CD14-positive monocyte (primary cell): ENCODE results near the gene RUNX2. TPM values are rescaled to one million over a fixed set of nuclear protein-coding genes. Genes with fewer than 3 reads are reported as not detected.
A peak's percentile ranks its signal among the peaks of the same experiment; 100 is the strongest.

ENCODE experiments used
- DNase-seq, 3 donors: peaks; one replicate each; pipeline ENCODE4 v3.0.0-alpha.2; 2011 to 2022
- H2AFZ ChIP-seq: 2 replicates; pipeline ENCODE4 v1.6.0; 2012; ENCODE audit warnings: mild to moderate bottlenecking, low read depth, low read length, inconsistent platforms; ENCODE audit not compliant: insufficient read depth, poor library complexity, severe bottlenecking
- H3K27ac ChIP-seq, 2 donors: 1 replicate in 1 of 2; 2 replicates in 1 of 2; pipeline ENCODE4 v1.5.1; 2012 to 2013; ENCODE audit warnings: low read length in 2 of 2, control low read depth in 1 of 2, inconsistent platforms in 1 of 2, low read depth in 1 of 2, mild to moderate bottlenecking in 1 of 2
- H3K27me3 ChIP-seq, 2 donors: one replicate each; pipeline versions ENCODE4 v1.6.0 to v1.6.1; 2011 to 2013; ENCODE audit warnings: low read length in 2 of 2; ENCODE audit not compliant: control insufficient read depth in 2 of 2, insufficient read depth in 2 of 2
- H3K36me3 ChIP-seq, 2 donors: replicated peaks in 1 of 2; 1 replicate in 1 of 2; 2 replicates in 1 of 2; pipeline versions ENCODE4 v1.5.1 to v1.6.1; 2012 to 2013; ENCODE audit warnings: low read length in 2 of 2, control low read depth in 1 of 2, inconsistent platforms in 1 of 2, mild to moderate bottlenecking in 1 of 2; ENCODE audit not compliant: insufficient read depth in 2 of 2, control insufficient read depth in 1 of 2
- H3K4me1 ChIP-seq, 2 donors: 1 replicate in 1 of 2; 2 replicates in 1 of 2; pipeline versions ENCODE4 v1.5.1 to v1.6.1; 2012 to 2013; ENCODE audit warnings: low read length in 2 of 2, control low read depth in 1 of 2, inconsistent platforms in 1 of 2, mild to moderate bottlenecking in 1 of 2, moderate library complexity in 1 of 2; ENCODE audit not compliant: insufficient read depth in 2 of 2, control insufficient read depth in 1 of 2
- H3K4me2 ChIP-seq: replicated peaks from 2 replicates; pipeline ENCODE3; 2012; ENCODE audit warnings: low read length, moderate library complexity, mild to moderate bottlenecking; ENCODE audit not compliant: poor library complexity, severe bottlenecking; ENCODE audit errors: extremely low read depth
- H3K4me3 ChIP-seq, 3 experiments: fragments of 200-600 bp in 1 of 3; sonication (generic) in 1 of 3; replicated peaks in 1 of 3; 1 replicate in 2 of 3; 2 replicates in 1 of 3; pipeline ENCODE4 v1.5.1; 2011 to 2013; ENCODE audit warnings: low read length in 3 of 3, mild to moderate bottlenecking in 3 of 3, control low read depth in 2 of 3, low read depth in 2 of 3, inconsistent platforms in 1 of 3, moderate library complexity in 1 of 3
- H3K79me2 ChIP-seq: 2 replicates; pipeline ENCODE4 v1.6.0; 2012; ENCODE audit warnings: mild to moderate bottlenecking, control low read depth, inconsistent platforms, low read length, moderate library complexity; ENCODE audit not compliant: insufficient read depth
- H3K9ac ChIP-seq: 2 replicates; pipeline ENCODE4 v1.6.0; 2017; ENCODE audit warnings: low read length, mild to moderate bottlenecking; ENCODE audit not compliant: insufficient read depth, poor library complexity, severe bottlenecking
- H3K9me3 ChIP-seq, 2 donors: replicated peaks in 1 of 2; 1 replicate in 1 of 2; 2 replicates in 1 of 2; pipeline versions ENCODE4 v1.5.1 to v1.6.1; 2012 to 2013; ENCODE audit warnings: low read length in 2 of 2, control low read depth in 1 of 2; ENCODE audit not compliant: control insufficient read depth in 1 of 2, insufficient read depth in 1 of 2
- H4K20me1 ChIP-seq: 2 replicates; pipeline ENCODE4 v1.6.0; 2012; ENCODE audit warnings: mild to moderate bottlenecking, low read length, control low read depth, moderate library complexity; ENCODE audit not compliant: insufficient read depth
- H3K27ac Mint-ChIP-seq, 7 donors: one replicate each; pipeline ENCODE4 v1.8.0; 2020; ENCODE audit warnings: mild to moderate bottlenecking in 7 of 7, mixed read lengths in 7 of 7, moderate library complexity in 6 of 7, inconsistent platforms in 2 of 7
- H3K27me3 Mint-ChIP-seq, 3 donors: one replicate each; pipeline ENCODE4 v1.8.0; 2021 to 2022; ENCODE audit warnings: low read depth in 3 of 3, mild to moderate bottlenecking in 3 of 3, mixed read lengths in 3 of 3, moderate library complexity in 3 of 3, inconsistent platforms in 1 of 3
- H3K36me3 Mint-ChIP-seq, 2 donors: one replicate each; pipeline ENCODE4 v1.8.0; 2020; ENCODE audit warnings: mixed read lengths in 2 of 2, inconsistent platforms in 1 of 2, mild to moderate bottlenecking in 1 of 2
- H3K4me1 Mint-ChIP-seq: one replicate; pipeline ENCODE4 v1.8.0; 2020; ENCODE audit warnings: mild to moderate bottlenecking, mixed read lengths
- H3K4me3 Mint-ChIP-seq, 2 donors: one replicate each; pipeline ENCODE4 v1.8.0; 2020; ENCODE audit warnings: mild to moderate bottlenecking in 2 of 2, mixed read lengths in 2 of 2, moderate library complexity in 1 of 2
- H3K9me3 Mint-ChIP-seq, 7 donors: one replicate each; pipeline ENCODE4 v1.8.0; 2020 to 2022; ENCODE audit warnings: mixed read lengths in 7 of 7, mild to moderate bottlenecking in 6 of 7, moderate library complexity in 6 of 7, inconsistent platforms in 2 of 7
- WGBS: methylation state at CpG from one replicate; pipeline ENCODE4 v1.1.5; 2013; ENCODE audit warnings: missing lambda C conversion rate; ENCODE audit not compliant: insufficient coverage; 5-methylcytosine and 5-hydroxymethylcytosine counted together
- intact Hi-C, 2 donors: fragments of 100-400 bp; cut with micrococcal nuclease; formaldehyde crosslinking; loops; one replicate each; pipeline versions ENCODE4 v1.15.0 to v1.15.1; 2023
- polyA plus RNA-seq, 3 donors: library from polyadenylated mRNA; depleted of rRNA in 1 of 3; unstranded in 2 of 3; stranded (reverse) in 1 of 3; fragments of 300-500 nt in 2 of 3; fragments of >200 nt in 1 of 3; fragmentation: Illumina TruSeq in 2 of 3; gene quantifications; 1 replicate in 2 of 3; 2 replicates in 1 of 3; pipeline ENCODE4 v1.2.3, GENCODE V29; 2012 to 2021
- TF ChIP-seq, protein P1 (sequence below): fragments of 200-600 bp; IDR thresholded peaks from one replicate; pipeline ENCODE4 v1.8.0; 2022; ENCODE audit warnings: antibody characterized with exemption, mild to moderate bottlenecking

Gene RUNX2
- polyA plus RNA-seq, 3 donors: 1.3 to 5.0 (median 2.5) TPM

DNA sequence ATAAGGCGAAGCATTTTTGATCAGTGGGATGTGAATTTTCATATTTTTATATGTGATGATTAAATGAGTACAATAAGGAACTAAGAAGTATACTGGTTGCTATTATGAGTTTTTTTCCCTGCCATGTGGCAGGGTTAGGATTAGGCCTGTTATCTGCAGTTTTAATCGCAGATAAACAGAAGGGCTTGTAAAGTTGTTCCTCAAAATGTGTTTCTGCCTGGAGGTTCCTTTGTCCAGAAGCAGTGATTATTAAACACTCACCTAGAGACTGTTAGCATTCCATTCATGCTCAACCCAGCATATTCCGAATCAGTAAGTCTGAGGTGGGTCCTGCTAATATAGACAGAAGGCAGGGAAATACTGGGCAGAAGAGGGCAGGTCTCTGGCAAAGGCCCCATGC lies 371.5 kb downstream of the RUNX2 start:
- DNase-seq: no peak
- no peaks in the 10 kb centered on the region for H4K20me1 ChIP-seq
- Mint-ChIP-seq H3K36me3 (no peaks in the 10 kb centered on the region), H3K9me3 (peaks cover 0 to under 1% (median 0%) of the 10 kb centered on the region in 7 donors), H3K27ac (peak overlapping the region in 1 of 7 donors; percentile 82), H3K4me3 (no peak overlapping the region), H3K4me1 (peaks cover 2% of the 10 kb centered on the region), H3K27me3 (no peaks in the 10 kb centered on the region)
- H3K27me3 ChIP-seq: no peaks in the 10 kb centered on the region
- H3K4me2 ChIP-seq: no peak overlapping the region
- intact Hi-C loops: loop anchor here in 1 of 2 donors (10.0 kb wide), 2 partner anchors 325 to 1065 kb away; partner anchors contain the start of gene SUPT3H
- no peaks in the 10 kb centered on the region for H3K79me2 ChIP-seq
- no peak overlapping the region for H2AFZ ChIP-seq
- no peaks in the 10 kb centered on the region for H3K9me3 ChIP-seq
- H3K9ac ChIP-seq: no peak overlapping the region
- H3K36me3 ChIP-seq: no peaks in the 10 kb centered on the region
- no peak overlapping the region for H3K27ac ChIP-seq
- TF ChIP-seq, protein P1, sequence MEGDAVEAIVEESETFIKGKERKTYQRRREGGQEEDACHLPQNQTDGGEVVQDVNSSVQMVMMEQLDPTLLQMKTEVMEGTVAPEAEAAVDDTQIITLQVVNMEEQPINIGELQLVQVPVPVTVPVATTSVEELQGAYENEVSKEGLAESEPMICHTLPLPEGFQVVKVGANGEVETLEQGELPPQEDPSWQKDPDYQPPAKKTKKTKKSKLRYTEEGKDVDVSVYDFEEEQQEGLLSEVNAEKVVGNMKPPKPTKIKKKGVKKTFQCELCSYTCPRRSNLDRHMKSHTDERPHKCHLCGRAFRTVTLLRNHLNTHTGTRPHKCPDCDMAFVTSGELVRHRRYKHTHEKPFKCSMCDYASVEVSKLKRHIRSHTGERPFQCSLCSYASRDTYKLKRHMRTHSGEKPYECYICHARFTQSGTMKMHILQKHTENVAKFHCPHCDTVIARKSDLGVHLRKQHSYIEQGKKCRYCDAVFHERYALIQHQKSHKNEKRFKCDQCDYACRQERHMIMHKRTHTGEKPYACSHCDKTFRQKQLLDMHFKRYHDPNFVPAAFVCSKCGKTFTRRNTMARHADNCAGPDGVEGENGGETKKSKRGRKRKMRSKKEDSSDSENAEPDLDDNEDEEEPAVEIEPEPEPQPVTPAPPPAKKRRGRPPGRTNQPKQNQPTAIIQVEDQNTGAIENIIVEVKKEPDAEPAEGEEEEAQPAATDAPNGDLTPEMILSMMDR: no peak
- WGBS: no CpG with 5 or more reads among the region's 3 CpGs
- no peaks in the 10 kb centered on the region for H3K4me1 ChIP-seq
- no peak overlapping the region for H3K4me3 ChIP-seq

DNA sequence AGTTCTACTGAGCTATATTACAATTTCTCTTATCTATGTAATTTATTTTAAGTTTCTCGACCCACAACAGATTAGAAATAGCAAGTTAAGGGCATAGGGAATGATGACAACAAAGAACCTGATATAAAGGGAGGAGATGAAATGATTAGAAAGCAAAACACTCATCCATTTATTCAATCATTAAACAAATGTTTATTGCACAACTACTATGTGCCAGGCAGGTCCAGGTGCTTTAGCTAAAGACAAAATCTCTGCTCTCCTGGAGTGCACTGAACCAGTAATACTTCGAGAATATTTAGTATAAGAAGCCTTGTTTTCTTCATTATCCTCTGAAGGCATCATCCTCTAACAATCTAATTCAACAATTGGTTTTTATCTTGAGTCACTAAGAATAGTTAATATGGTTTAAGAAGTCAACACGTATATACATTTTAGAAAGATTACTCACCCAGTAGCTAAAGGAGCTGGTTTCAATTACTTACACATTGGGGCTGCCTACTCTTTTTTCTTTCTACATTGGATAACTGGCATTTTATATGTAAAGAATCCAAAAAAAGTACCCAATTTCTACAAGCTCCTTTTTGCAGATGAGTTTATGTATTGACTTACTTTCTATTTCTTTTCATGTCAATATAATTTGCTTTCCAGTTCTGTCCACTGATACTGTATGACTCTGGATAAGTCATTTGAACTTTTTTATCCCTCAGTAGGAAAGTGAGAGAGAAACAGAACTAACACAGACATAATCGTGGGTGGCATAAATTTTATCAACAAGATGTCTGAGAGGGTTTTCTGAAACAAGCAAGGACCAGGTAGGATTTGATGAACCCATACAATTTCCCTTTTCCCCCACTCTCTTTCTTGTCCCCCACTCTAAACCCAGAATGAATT lies 375.0 kb downstream of the RUNX2 start:
- no peak overlapping the region for H3K4me3 ChIP-seq
- Mint-ChIP-seq H3K27me3 (peaks cover 0 to 1% (median 0%) of the 10 kb centered on the region in 3 donors), H3K27ac (no peak overlapping the region), H3K9me3 (no peaks in the 10 kb centered on the region), H3K4me1 (peaks cover 2% of the 10 kb centered on the region), H3K36me3 (no peaks in the 10 kb centered on the region), H3K4me3 (no peak overlapping the region)
- no peak overlapping the region for H3K9ac ChIP-seq
- H3K9me3 ChIP-seq: no peaks in the 10 kb centered on the region
- no peaks in the 10 kb centered on the region for H3K27me3 ChIP-seq
- no peak for DNase-seq
- H4K20me1 ChIP-seq: no peaks in the 10 kb centered on the region
- H3K4me2 ChIP-seq: no peak overlapping the region
- intact Hi-C loops: loop anchor here in 1 of 2 donors (10.0 kb wide), 2 partner anchors 328 to 1068 kb away; partner anchors contain the start of gene SUPT3H
- H2AFZ ChIP-seq: no peak overlapping the region
- no peak overlapping the region for H3K27ac ChIP-seq
- H3K36me3 ChIP-seq: no peaks in the 10 kb centered on the region
- TF ChIP-seq, protein P1: no peak
- H3K79me2 ChIP-seq: no peaks in the 10 kb centered on the region
- WGBS: no CpG with 5 or more reads among the region's 4 CpGs
- no peaks in the 10 kb centered on the region for H3K4me1 ChIP-seq
